GM18868 (cell line): Measurements from ENCODE around the gene DENND1B.

Experiments
- ATAC-seq: cut with Tn5 transposase; IDR thresholded peaks from one replicate; pipeline ENCODE4 v1.9.1; 2021; ENCODE audit warnings: mild to moderate bottlenecking, moderate library complexity; ENCODE audit not compliant: unreplicated experiment

Gene DENND1B

GRCh38 chr1:197472141-197472540, 303.1 kb downstream of the DENND1B start:
- no peak for ATAC-seq

- ATAC-seq = no peak
Measured at GRCh38 chr1:197471248-197471985, 303.9 kb downstream of the DENND1B start.

DNA sequence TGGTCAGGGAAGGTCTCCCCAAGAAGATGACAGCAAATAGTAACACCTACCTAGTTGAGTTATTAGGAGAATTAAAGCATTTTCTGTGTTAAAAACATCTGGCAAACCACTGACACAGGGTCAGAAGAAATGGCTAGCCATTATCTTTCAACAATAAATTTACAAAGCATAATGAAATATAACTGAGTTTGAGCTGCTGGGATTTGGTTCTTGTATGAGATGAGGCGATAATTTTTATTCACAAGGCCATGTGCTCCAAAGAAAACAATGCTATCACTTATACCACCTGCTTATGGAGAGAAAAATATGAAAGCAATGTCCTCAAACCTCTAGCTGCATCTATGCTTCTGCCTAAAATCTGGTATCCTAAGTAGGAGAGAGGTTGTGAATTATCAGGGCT, 304.9 kb downstream of the DENND1B start:
- ATAC-seq = no peak

DNA sequence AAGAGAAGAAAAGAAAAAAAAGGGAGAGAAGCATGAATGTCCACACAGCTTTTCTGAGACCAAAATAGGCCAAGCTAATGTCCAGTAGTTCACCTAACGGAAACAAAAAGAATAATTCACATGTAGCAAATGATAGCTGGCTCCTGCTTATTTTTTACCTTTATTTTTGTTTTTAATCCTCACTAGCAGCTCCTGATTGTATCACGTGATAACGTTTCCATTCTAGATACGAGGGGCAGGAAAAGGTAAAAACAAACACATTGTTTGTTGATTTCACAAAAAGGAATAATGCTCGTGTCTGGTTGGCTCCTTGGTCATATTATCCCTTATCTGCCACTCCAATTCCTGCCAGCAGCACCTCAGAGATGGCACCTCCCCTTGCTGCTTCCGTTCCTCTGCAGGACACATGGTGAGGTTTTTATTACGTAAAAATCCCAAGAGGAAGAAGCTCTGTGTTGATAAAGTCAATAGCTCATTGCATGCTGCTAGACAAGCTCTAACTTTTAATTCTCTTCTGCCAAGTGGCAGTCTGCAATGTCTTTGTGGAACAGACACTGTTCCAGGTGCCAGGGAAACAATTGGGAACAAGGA, 305.6 kb downstream of the DENND1B start:
- ATAC-seq = no peak

DNA sequence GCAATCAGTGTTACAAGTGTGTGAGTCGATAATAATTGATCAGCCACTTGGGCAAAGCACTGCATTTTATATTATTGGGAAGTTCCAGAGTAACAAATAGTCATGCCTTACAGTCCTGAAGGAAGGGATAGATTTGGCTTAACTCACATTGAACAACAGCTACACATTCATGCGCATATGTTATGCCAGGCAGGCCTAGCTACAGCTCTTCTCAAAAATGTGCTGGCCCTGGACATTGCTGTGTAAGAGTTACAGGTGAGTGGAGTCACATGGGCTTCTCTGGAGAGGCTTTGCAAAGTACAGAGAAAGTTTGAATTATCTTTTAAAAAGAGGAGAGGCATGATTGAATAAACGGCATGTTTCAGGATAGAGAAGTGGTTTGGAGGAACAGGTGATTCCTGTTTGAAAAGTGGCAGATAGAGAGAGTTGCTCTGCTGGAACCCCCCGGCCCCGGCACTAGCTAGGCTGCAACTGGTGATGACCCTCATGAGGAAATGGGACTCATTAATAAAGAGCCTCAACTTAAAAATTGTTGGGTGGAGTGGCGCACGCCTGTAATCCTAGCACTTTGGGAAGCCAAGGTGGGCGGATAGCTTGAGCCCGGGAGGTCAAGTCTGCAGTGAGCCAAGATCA, 306.6 kb downstream of the DENND1B start:
- ATAC-seq = no peak

GRCh38 chr1:197467881-197468280, 307.4 kb downstream of the DENND1B start:
- no peak for ATAC-seq

GRCh38 chr1:197466813-197467212, 308.5 kb downstream of the DENND1B start:
- no peak for ATAC-seq

DNA sequence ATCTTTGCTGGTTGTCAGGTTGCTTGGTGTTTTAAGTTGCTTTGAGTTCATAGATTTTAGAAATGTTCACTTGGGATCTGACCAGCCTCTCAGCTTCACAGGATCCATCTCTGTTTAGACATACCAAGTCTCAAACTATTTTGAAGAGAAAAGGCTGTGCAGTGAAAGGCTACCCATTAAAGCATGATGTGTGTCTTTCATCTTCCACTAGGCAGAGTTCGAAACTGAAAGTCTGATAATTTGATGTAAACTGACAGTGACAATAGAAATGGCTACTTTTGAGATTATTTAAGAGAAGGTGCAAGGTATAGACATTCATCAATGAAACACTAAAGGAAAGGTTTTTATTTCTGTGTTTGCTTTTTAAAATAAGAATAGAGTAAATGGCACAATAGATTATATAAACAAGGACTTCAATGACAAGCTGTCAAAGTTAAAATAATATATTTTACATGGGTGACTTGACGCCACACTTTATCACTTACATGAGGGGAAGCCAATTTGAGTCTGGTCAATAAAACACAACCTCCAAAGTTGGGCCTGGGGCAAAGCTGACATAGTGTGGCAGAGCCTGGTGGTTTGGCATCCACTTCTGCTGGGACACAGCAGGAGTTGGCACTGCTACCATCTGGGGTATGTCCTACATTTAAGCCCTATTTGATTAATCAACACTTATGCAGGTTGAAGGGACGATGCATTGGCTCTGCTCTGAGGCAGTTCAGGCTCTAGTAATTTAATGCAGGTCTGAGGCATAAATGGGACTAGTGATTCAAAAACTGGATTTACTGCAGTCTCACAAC, 309.6 kb downstream of the DENND1B start:
- ATAC-seq = peak; percentile 41

- ATAC-seq = no peak
Measured at GRCh38 chr1:197464044-197464443, 311.2 kb downstream of the DENND1B start.

GRCh38 chr1:197463142-197463541, 312.1 kb downstream of the DENND1B start:
- ATAC-seq = no peak

- no peak for ATAC-seq
Measured at GRCh38 chr1:197462539-197462938, 312.7 kb downstream of the DENND1B start.
